ENCODE data around the gene VPS51.

Gene VPS51

GRCh38 chr11:65089621-65090020 lies 6.4 kb upstream of the VPS51 start:
- DNase-seq (ENCODE audit: low read depth): no peak
- H3K4me3 ChIP-seq (replicated peaks; ENCODE audit: low read depth, low read length): no peak overlapping the region
- no peak for TF ChIP-seq CTCF (IDR thresholded peaks at IDR 0.05; ENCODE audit: low read length, missing control alignments)

- H3K4me3 ChIP-seq (replicated peaks; ENCODE audit: low read depth, low read length): no peak overlapping the region
- no peak for TF ChIP-seq CTCF (IDR thresholded peaks at IDR 0.05; ENCODE audit: low read length, missing control alignments)
- DNase-seq (ENCODE audit: low read depth): no peak
These were observed 5.4 kb upstream of the VPS51 start for GRCh38 chr11:65090628-65091027.

- no peak for TF ChIP-seq CTCF (IDR thresholded peaks at IDR 0.05; ENCODE audit: low read length, missing control alignments)
- DNase-seq (ENCODE audit: low read depth): no peak
- peak overlapping the region; percentile 69 for H3K4me3 ChIP-seq (replicated peaks; ENCODE audit: low read depth, low read length)
These were observed 587 bp upstream of the VPS51 start for GRCh38 chr11:65095427-65095826.

- H3K4me3 ChIP-seq (replicated peaks; ENCODE audit: low read depth, low read length): peak overlapping the region; percentile 69
- no peak for TF ChIP-seq CTCF (IDR thresholded peaks at IDR 0.05; ENCODE audit: low read length, missing control alignments)
- DNase-seq (ENCODE audit: low read depth): no peak
These were observed 912 bp downstream of the VPS51 start for GRCh38 chr11:65096926-65097325.

GRCh38 chr11:65100674-65101350 lies 4.8 kb downstream of the VPS51 start:
- peak; percentile 16 for TF ChIP-seq CTCF (IDR thresholded peaks at IDR 0.05; ENCODE audit: low read length, missing control alignments)
- peak; percentile 60 for DNase-seq (ENCODE audit: low read depth)
- H3K4me3 ChIP-seq (replicated peaks; ENCODE audit: low read depth, low read length): no peak overlapping the region

GRCh38 chr11:65102142-65103095 lies 6.4 kb downstream of the VPS51 start:
- DNase-seq (ENCODE audit: low read depth): peak; percentile 40
- H3K4me3 ChIP-seq (replicated peaks; ENCODE audit: low read depth, low read length): no peak overlapping the region
- no peak for TF ChIP-seq CTCF (IDR thresholded peaks at IDR 0.05; ENCODE audit: low read length, missing control alignments)

All from fibroblast of pulmonary artery (primary cell).